ENCODE results near the gene UFC1. TPM values are rescaled to one million over a fixed set of nuclear protein-coding genes. Genes with fewer than 3 reads are reported as not detected.
A peak's percentile ranks its signal among the peaks of the same experiment; 100 is the strongest.

UFC1 gene
- total RNA-seq, 1 donor from 2014 or later: 84.4 TPM

DNA sequence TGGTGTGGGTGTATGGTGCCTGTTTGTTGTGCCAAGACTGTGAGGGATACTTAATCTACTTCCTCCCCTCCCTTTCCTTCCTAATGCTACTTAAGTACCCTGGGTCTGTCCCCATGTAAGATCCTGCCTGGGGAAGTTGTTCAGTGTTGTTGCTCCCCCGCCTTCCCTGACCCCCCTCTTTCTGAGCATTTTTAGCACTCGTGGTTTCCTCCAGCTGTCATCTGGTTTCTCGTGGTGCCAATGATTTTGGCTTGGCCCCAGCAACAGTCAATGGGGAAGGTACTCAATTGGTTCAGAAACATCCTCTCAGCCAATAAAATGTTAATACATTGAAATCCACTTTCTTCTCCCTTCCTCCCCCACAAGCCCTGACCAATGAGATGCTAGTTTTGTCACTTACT, 31.5 kb downstream of the UFC1 start:
- ATAC-seq: peak; percentile 91
- Histone ChIP-seq H3K36me3 (no peaks in the 10 kb centered on the region), H3K27me3 (no peaks in the 10 kb centered on the region), H3K27ac (peak overlapping the region; percentile 70), H3K4me1 (peaks cover 43% of the 10 kb centered on the region), H3K4me3 (no peak overlapping the region), H3K9me3 (no peaks in the 10 kb centered on the region)
- DNase-seq: peak; percentile 74
- TF ChIP-seq, protein P1, sequence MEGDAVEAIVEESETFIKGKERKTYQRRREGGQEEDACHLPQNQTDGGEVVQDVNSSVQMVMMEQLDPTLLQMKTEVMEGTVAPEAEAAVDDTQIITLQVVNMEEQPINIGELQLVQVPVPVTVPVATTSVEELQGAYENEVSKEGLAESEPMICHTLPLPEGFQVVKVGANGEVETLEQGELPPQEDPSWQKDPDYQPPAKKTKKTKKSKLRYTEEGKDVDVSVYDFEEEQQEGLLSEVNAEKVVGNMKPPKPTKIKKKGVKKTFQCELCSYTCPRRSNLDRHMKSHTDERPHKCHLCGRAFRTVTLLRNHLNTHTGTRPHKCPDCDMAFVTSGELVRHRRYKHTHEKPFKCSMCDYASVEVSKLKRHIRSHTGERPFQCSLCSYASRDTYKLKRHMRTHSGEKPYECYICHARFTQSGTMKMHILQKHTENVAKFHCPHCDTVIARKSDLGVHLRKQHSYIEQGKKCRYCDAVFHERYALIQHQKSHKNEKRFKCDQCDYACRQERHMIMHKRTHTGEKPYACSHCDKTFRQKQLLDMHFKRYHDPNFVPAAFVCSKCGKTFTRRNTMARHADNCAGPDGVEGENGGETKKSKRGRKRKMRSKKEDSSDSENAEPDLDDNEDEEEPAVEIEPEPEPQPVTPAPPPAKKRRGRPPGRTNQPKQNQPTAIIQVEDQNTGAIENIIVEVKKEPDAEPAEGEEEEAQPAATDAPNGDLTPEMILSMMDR (IDR thresholded peaks at IDR 0.05): no peak
- intact Hi-C loops (cut with DNase I): no loop called here

DNA sequence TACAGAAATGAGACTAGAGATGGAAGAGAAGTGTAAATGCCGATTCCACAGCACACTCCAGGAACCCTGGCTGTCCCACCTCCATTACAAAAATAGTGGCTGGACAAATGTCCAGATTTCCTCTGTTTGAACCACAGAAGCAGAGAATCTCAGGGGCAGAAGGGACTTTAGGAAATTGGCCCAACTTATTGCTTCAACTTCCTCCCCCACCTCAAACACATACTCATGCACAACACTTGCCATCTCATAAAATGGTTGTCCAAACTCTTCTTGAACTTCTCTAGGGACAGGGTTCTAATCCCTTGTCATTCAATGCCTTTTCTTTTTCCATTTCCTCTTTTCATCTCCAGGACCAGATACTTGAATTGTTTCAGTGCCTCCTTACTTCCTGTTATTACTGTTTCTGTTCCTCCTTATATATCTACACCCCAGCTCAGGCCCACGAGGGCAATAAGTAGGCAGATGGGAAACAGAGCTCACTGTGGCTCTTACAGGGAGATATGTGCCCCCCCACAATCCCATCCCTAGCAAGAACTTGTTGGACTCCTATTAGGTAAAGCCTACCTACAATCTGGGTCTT, 32.0 kb downstream of the UFC1 start:
- intact Hi-C loops (cut with DNase I): no loop called here
- H3K9me3 ChIP-seq: no peaks in the 10 kb centered on the region

DNA sequence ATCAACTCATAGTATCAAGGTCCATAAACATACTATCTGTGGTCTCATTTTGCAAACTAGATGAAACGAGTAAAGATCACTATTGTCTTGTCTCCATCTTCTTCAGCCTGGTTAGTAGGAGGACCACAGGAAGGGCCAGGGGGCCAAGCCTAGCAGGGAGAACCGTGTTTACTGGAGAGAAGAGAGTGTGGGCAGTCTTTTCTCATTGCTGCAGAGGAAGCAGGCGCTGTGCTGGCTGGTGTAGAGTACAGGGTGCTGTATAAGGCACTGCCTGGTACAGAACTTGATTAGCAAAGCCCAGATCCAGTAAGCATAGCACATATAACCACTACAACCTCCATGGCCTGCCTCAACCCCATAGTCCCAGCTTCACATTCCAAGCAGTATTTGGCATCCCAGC, 33.5 kb downstream of the UFC1 start:
- H3K9me3 ChIP-seq: no peaks in the 10 kb centered on the region
- H3K27me3 ChIP-seq: no peaks in the 10 kb centered on the region
- no peak for ATAC-seq
- H3K4me1 ChIP-seq: peaks cover 38% of the 10 kb centered on the region
- intact Hi-C loops (cut with DNase I): no loop called here
- TF ChIP-seq, protein P1 (IDR thresholded peaks at IDR 0.05): no peak
- DNase-seq: no peak
- H3K27ac ChIP-seq: peak overlapping the region; percentile 70
- H3K4me3 ChIP-seq: no peak overlapping the region
- no peaks in the 10 kb centered on the region for H3K36me3 ChIP-seq

More for the DNA sequence above, 32.0 kb downstream of the UFC1 start:
- peaks cover 43% of the 10 kb centered on the region for H3K4me1 ChIP-seq
- H3K27me3 ChIP-seq: no peaks in the 10 kb centered on the region
- no peak overlapping the region for H3K4me3 ChIP-seq
- H3K36me3 ChIP-seq: no peaks in the 10 kb centered on the region
- peak overlapping the region; percentile 70 for H3K27ac ChIP-seq
- TF ChIP-seq, protein P1 (IDR thresholded peaks at IDR 0.05): no peak
- peak; percentile 62 for DNase-seq
- ATAC-seq: peak; percentile 76

DNA sequence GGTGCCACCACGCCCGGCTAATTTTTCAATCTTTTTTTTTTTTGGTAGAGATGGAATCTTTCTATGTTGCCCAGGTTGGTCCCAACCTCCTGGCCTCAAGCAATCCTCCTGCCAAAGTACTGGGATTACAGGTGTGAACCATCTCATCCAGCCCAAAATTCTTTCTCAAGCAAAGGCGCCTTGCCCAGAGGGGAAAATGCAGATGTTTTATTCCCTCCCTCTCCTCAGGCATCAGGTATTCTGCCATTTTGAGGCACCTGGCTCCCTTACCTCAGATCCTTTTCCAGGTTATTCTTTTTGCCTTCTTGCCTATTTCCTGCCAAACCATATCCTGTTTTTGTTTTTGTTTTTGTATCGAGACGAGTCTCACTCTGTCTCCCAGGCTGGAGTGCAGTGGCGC, 34.6 kb downstream of the UFC1 start:
- ATAC-seq: no peak
- Histone ChIP-seq H3K4me1 (peaks cover 36% of the 10 kb centered on the region), H3K4me3 (no peak overlapping the region), H3K27me3 (no peaks in the 10 kb centered on the region), H3K9me3 (no peaks in the 10 kb centered on the region), H3K36me3 (no peaks in the 10 kb centered on the region), H3K27ac (no peak overlapping the region)
- TF ChIP-seq, protein P1 (IDR thresholded peaks at IDR 0.05): no peak
- intact Hi-C loops (cut with DNase I): no loop called here
- no peak for DNase-seq

DNA sequence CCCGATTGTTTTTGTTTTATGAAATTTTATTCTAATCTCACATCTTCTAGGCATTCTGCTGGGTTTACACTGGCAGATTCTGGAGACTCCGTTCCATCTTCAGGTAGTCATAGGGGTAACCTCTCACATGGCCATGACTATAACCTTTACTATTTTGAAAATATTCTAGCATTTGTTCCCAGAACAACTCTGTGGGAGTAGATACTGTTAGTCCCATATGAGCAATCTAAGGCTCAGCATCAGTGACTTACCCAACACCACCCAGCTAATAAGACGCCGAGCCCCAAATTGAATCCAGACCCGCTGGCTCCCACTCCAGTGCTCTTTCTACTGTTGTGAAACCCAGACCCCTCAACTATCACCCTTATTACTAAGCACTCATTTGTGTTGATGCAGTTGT, 35.3 kb downstream of the UFC1 start:
- H3K27ac ChIP-seq: no peak overlapping the region
- no peak for ATAC-seq
- intact Hi-C loops (cut with DNase I): no loop called here
- H3K27me3 ChIP-seq: no peaks in the 10 kb centered on the region
- no peaks in the 10 kb centered on the region for H3K36me3 ChIP-seq
- H3K4me1 ChIP-seq: peaks cover 36% of the 10 kb centered on the region
- H3K9me3 ChIP-seq: no peaks in the 10 kb centered on the region
- TF ChIP-seq, protein P1 (IDR thresholded peaks at IDR 0.05): no peak
- no peak overlapping the region for H3K4me3 ChIP-seq
- DNase-seq: no peak

Data from upper lobe of right lung (tissue), 1 donor.